GM19455 (cell line): ENCODE data around the gene BCAR3.
A peak's percentile ranks its signal among the peaks of the same experiment; 100 is the strongest.
"Not testable (repeated sequence)": the region's sequence is repeated elsewhere in the genome, so short reads cannot be mapped to it uniquely, and the experiment has no call there.

Source experiments
- ATAC-seq: cut with Tn5 transposase; IDR thresholded peaks from one replicate; pipeline ENCODE4 v1.9.1; 2021; ENCODE audit not compliant: unreplicated experiment

BCAR3 gene

DNA sequence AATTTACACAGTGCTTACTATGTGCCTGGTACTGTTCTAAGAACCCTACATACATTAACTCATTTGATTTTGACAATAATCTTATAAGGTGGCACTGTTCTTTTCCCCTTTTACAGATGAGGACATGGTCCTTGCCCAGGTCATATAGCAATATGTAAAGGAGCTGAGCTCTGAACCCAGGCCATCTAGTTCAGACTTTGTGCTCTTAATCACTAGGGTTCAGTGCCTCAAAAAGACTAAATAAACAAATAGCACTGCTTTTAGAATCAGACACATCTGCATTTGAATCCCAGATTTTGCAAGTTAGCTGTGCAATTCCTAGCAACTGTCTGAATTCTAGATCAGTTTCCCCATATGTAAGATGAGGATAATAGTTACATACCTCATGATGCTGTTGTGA is 8.7 kb upstream of the BCAR3 start:
- no peak for ATAC-seq

DNA sequence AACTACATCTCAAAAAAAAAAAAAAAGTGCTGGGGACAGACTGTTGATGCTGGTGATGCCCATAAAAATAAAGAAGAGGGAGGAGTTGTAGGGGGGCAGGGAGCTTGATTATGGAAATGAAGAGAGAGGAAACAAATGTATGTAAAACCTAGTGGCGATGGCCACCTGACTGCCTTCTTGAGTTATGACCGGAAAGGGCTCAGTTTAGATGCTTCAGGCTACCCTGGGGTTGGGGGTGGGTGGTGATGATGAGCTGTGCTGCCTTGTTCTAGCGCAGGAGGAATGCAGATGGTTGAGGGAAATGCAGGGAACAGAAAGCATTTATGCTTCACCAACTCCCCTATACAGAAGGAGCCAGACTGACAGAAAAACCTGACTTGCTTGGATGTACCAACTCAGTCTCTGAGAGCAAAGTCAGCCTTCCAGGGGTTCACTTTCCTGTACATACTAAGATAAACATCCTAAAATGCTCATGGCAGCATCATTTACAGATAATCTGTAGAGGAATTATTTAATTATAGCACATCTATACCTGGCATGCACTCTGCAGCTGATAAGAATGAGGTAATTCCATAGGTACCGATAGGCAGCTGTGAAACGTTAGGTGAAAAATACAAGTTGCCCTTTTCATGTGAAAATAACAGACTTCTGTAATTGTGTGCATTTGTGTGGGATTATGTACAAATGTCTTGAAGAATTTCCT is 8.0 kb upstream of the BCAR3 start:
- no peak for ATAC-seq

DNA sequence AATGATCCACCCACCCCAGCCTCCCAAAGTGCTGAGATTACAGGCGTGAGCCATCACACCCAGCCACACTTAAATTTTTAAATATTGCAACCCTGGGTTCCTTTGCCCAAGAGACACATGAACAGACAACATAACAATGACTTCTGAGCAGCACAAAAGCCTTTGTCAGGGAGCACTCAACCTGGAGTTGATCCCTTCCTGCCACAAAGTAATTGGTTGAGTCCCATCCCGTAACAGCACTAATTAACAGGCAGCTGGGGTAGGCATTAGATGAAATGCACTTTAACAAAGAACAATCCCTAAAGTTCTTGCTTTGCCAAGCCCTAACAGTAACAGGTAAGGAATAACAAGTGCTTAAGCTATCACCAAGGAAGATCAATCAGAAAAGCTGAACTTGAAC is 5.9 kb upstream of the BCAR3 start:
- ATAC-seq = no peak

DNA sequence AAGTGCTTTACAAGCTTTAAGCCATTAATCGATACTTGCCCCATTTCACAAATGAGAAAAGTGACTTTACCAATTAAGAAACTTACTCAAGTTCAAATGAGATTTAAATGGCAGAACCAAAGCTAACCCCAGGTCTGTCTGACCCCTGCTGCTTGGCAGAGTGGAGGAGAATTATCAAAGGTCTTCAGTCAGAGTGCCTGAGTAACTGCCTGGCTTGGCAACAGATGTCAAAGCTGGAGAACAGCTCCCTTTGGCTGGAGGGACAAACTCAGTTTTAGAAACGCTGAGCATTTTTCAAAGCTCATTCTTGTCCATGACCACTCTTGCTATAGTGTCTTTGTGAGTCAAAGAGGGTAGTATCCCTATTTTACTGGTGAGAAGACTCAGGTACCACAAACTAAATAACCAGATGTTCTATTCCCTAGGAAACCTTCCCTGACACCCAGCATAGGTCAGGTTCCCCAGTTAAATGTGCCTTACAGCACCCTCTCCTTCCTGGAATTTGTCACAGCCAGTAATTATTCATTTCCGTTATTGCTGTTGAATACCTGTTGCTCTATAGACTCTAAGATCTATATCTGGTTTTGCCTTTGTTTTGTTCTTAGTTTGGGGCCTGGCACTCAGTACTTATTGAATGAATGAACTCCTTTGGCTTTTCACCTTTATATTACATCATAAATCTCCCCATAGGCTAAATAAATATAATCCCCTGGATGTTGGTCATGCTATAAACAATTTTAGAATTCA is 5.0 kb upstream of the BCAR3 start:
- ATAC-seq = no peak

DNA sequence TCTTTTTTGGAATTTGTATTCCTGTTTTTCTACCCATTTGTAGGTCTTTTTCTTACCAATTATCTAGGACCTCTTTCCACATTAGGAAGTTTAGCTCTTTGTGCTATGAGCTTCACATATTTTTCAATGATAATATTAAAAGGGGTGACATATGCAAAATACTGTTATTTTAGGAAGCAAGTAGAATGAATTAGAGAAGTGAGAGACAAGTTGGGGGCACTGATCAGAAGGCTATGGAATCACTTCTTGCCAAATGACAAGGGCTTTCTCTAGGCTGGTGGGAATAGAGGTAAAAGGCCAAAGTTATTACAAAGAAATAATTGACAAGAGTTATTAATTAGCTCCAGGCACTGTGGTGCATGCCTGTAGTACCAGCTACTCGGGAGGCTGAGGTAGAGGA is 4.3 kb upstream of the BCAR3 start:
- ATAC-seq = no peak

DNA sequence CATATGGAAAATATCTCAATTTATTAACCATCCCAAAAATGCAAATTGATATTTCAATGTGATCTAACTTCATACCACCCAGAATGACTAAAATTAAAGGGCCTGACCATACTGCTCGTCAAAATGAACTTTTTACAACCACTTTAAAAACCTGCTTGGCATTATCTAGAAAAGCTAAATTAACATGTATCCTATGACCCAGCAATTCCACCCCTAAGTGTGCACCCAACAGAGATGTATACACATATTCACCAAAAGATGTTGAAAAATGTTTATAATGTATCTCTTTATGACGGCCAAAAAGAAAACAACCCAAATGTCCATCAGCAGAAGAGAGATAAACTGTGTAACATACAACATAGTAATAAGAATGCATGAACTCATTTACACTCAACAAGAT is 1.6 kb upstream of the BCAR3 start:
- no peak for ATAC-seq

DNA sequence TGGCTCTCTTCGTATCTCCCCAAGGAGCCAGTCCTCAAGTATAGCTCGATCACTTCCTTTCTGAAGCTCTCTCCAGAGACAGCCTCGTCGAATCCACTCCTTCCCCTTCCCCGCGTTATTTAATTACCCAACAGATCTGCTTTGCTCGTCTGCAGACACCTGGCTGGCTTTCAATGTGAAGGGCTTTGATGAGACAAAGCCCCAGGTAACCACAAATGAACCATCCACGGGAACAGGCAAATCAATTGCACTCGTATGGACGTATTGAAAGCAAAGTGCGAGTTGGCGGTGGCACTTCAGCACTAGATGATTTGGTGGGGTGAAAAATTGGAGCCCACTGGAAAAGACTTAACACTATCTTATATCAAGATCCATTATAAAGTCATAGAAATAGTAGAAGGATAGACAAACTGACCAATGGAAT is 364 bp upstream of the BCAR3 start:
- no peak for ATAC-seq

DNA sequence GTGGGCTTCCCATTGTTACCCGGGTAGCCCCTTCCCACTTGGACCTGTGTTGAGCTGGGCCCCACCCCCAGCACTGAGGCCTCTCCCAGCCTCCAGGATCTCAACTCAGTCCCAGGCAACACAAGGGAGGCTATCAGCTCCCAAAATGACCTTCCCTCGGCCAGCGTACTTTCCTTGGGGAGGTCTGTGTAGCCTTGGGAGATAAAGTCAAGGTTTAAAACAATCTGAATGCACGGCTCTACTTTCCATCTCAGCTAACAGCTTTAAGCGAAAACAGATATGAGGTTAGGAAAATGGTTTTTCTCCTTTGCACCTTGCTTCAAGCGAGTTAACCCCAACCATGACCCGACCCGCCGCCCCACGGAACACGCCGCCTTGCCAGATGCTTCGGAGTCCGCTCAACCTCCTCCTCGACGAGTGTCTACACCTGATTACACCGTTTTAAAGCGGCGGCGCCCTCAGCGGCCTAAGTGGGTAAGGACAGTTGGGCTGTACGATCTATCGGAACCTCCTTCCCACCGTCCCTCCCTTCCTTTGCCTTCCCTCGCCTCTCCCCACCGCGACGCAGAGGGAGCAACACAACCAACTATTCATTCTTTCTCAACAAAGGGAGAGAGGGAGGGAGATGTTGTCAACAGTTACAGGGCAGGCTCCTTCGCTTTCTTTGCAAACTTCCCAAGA is 1.1 kb downstream of the BCAR3 start:
- peak; percentile 78 for ATAC-seq

DNA sequence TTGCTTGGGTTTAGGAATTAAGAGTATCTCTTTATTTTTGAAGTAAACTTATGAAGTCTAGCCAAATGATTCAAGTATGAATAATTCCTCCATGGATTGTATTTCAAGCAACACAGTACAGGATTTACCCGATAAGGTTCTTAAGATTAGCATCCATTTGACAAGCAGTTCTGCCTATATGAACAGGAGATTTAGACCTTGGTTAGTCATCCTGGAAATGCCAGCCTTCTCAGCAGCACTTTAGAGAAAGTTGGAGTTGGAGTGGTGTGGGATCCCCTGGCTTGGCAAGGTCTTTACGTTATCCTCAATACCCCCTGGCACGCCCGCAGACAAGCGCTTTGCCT is 1.6 kb downstream of the BCAR3 start:
- no peak for ATAC-seq

DNA sequence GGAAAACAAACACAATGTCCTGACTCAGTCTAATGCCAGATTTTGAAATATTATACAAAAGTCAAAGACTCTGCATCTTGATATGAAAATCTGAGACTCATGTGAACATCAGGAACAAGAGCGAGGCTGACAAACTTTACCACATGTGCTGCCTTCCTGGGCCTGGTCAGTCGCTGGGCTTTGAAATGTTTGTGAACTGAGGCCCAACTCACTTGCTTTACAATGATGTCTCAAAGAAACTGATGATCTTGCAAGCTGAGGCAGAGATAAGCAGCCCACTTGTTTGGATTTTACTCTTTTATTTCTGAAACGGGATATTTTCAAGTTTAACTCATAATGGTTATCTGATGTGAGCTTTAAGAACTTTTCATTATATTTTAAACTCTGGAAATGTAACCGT is 2.1 kb downstream of the BCAR3 start:
- ATAC-seq = no peak

DNA sequence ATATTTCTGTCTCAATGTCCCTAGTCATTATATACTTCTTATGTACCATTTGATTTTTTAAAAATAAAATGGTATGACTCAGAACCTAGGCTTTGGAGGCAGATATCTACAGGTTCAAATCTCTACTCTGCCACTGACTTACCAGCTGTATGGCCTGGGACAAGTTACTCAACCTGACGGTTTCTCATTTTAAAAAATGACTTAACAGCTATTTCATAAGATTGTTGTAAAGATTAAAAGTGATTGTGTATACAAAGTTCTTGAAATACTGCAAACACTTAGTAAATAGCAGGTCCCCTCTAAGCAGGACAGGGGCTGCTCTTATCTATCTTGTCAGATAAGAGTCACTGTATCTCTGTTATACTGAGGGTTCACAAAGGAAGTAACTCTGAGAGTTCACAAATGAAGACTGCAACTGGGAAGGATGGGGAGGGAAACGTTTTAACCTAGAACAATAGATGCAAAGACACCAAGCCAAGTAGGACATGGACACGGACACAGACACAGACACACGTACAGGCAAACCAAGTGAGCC is 2.6 kb downstream of the BCAR3 start:
- no peak for ATAC-seq

DNA sequence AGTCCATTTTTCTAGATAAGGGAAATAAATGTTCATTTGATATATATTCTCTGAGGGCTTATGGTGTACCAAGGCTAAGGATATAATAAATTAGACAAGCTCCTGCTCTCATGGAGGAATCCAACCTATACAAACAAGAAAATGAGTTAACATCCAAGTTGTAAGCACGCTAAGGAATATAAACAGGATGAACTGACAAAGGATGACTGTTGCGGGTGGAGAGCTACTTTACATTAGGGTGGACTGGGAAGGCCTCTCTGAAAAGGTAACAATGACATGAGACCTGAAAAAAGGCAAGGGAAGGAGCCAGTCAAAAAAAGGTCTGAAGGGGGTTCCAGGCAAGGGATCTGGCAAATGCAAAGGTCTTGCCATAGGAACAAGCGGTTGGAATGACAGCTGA is 3.1 kb downstream of the BCAR3 start:
- no peak for ATAC-seq

DNA sequence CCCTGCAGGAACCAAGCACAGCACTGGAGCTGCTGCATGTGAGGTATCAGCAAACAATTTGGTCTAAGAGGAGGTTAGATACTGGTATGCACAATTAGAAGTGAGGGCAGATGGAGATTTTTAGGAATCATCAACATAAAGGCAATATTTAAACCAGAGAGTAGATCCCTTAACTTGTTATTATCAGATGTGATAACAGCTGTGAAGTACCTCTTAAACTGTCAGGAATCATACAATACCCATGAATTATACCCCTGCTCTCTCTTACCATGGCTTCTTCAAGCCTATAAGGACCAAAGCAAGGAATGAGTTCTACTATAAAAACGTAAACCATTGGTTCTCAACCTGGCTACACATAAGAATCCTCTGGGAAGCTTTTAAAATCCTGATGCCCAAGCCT is 3.9 kb downstream of the BCAR3 start:
- ATAC-seq = no peak

DNA sequence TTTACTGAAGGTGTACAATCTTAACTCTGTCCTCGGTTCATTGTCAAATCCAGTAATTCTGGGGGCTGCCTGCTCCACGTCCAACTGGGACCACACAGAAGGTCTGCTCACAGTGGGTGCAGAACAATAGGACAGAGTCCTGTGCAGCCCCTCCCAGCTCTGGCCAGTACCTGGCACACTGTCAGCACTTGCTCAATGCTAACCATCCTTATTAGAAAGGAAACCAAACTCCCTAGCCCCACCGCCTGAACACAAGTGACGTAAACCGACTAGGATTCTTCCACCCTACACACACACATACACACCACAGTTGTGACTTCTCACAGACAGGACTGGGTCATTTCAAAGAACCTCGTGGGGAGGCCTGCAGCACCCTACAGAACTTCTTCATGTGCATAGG is 5.2 kb downstream of the BCAR3 start:
- ATAC-seq = no peak

DNA sequence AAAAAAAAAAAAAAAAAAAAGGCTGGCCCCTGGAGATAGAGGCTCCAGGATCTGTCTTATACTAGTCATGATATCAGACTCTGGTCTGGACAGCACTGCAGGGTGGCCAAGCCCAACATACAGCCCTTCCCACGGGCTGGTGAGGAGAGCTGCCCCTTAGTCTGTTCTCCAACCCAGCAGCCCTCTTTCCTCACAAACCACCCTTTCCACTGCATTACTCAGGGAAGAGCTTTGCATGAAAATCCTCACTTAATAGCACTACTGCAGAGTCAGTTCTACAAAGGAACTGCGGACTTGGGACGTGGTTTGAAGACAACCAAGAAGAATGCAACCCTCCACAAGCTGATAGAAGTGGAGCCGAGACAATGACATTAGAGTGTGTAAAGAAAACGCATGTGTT is 5.7 kb downstream of the BCAR3 start:
- no peak for ATAC-seq

DNA sequence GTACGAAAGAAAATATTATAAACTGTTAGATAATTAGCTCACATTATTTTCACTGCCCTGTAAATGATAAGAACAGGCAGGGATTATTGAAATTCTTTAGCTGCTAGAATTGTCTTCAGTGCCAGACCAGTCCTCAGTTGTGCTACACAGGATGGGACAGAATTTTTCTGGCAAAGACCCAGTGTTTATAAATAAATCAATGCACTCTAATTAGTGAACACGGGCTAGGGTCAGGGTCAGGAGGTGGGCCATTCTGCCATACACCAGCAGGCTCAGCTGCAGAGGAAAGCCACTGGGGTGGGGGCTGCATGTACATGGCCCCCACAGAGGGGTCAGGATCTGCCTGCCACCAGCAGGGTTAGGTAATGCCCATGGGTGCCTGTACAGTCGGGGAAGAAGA is 6.4 kb downstream of the BCAR3 start:
- ATAC-seq = no peak

DNA sequence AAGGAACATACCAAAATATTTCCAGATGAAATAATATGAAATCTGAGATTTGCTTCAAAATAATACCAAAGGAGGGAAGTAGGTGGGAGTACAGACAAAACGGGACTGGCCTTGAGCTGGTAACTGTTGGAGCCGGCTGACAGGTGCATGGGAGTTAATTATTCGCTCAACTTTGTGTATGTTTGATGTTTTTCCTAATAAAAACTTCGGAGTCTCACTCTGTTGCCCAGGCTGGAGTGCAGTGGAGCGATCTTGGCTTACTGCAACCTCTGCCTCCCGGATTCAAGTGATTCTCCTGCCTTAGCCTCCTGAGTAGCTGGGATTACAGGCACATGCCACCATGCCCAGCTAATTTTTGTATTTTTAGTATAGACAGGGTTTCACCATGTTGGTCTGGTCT is 7.6 kb downstream of the BCAR3 start:
- not testable (repeated sequence) for ATAC-seq

DNA sequence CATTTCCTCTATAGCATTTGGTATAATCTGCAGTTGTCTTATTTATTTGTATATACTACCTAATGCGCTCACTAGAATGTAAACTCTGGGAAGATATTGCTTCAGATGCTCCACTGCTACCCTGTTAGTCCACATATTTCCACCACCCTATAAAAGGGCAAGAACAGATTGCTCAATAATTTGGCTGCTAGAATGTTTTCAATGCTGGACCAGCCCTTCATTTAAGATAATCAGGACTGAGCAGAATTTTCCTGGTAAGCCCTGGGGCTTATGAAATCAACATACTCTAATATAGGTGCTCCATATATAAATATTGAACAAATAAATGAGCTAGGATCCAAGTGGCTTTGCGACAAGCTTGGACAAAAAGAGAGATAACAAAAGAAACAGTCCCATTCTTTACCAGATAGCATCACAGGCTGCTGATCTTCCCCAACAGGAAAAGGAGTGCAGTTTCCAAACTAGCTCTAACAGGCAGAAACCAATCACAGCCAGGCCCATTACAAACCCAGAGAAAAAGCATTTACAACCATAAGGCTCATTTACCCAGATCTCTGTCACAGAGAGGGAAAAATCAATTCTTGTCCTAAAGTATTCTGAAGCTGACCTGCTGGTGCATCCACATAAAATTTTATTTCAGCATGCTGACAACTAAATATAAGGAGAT is 8.3 kb downstream of the BCAR3 start:
- no peak for ATAC-seq

DNA sequence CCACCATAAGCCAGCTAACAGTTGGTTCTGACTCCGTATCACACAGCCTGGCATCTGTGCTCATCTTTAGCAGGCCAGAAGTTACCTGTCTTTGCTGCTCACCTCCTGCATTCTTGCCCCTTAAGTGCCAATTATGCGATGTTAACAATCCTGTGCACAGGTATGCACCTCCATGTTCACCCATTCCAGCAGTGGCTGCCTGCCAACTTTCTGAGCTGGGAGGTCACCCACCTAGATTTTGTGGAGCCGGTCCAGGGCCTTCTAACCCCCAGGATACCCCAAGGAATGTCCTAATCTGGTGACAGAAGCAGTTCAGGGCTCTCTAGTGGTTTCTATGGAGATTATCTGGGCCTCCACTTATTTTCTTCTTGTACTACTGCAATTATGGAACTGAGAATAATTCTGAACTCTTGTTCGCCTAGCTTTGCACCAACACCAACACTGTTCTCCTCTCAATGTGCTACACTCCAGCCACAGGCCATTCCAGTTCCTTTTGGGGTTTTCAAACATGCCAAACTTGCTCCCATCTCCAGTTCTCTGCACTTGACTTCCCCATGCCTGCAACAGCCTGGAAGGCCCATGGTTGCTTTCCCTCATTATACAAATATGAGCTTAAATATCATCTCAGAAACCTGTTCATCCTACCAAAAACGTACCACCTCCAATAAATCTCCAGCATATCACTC is 9.0 kb downstream of the BCAR3 start:
- ATAC-seq = no peak

DNA sequence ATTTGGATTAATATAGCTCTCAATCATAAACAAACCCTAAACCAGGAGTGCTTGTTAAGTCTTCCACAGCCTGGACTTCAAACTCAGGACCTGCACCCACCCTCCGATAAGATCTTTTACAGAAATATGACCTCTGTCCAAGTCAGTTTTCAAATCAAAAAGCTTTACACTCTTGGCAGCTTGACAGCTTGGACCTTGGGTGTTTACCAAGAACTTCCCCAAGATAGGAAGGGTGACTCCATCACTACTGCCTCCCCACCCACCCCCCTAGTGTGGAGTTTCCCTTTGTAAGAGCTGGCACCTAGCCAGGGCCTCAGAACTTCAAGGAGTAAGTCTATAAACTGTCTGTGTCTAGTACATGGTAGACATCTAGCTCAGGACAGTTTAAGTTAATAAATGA is 9.6 kb downstream of the BCAR3 start:
- no peak for ATAC-seq

DNA sequence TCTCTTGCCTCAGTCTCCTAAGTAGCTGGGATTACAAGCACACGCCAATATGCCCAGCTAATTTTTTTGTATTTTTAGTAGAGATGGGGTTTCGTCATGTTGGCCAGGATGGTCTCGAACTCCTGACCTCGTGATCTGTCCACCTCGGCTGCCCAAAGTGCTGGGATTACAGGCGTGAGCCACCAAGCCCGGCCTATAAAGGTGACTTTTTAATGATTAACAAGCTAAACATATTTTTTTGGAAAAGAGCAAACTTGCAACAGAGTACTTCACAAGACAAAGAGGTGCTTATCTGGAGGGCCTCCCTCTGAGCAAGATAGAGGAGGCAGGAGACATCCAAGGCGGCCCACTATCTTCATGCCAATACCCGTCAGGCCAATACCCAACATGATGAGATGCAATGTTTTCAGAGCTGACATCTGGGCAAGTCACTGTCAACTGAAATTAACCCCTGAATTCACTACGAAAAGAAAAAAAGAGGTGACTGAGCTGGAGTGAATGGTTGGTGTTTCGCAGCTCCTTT is 10.5 kb downstream of the BCAR3 start:
- ATAC-seq = no peak
